Parathyroid adenoma (tissue), 2 donors: ENCODE results near the gene ADI1.

Experiments used
- H2AFZ ChIP-seq: fragments of 300-600 bp; sonication (generic); one replicate; pipeline ENCODE4 v1.7.0; 2017; ENCODE audit warnings: antibody characterized with exemption, mild to moderate bottlenecking
- H3K27ac ChIP-seq: fragments of 300-600 bp; sonication (generic); one replicate; pipeline ENCODE4 v1.7.0; 2017
- H3K27me3 ChIP-seq: fragments of 300-600 bp; sonication (generic); one replicate; pipeline ENCODE4 v1.7.0; 2017; ENCODE audit warnings: low read length; ENCODE audit not compliant: control insufficient read depth, insufficient read depth
- H3K36me3 ChIP-seq: fragments of 300-600 bp; sonication (generic); one replicate; pipeline ENCODE4 v1.7.0; 2017; ENCODE audit warnings: low read length; ENCODE audit not compliant: control insufficient read depth, insufficient read depth
- H3K4me1 ChIP-seq: fragments of 300-600 bp; sonication (generic); one replicate; pipeline ENCODE4 v1.7.0; 2017; ENCODE audit warnings: control low read depth
- H3K4me2 ChIP-seq: fragments of 300-600 bp; sonication (generic); one replicate; pipeline ENCODE4 v1.7.0; 2017; ENCODE audit warnings: low read length
- H3K4me3 ChIP-seq: fragments of 300-600 bp; sonication (generic); one replicate; pipeline ENCODE4 v1.7.0; 2017; ENCODE audit warnings: low read depth, low read length
- H3K79me2 ChIP-seq: fragments of 300-600 bp; sonication (generic); one replicate; pipeline ENCODE4 v1.7.0; 2017; ENCODE audit warnings: control low read depth
- H3K9ac ChIP-seq: fragments of 300-600 bp; sonication (generic); one replicate; pipeline ENCODE4 v1.7.0; 2017; ENCODE audit warnings: mild to moderate bottlenecking
- H3K9me3 ChIP-seq: fragments of 300-600 bp; sonication (generic); one replicate; pipeline ENCODE4 v1.7.0; 2017; ENCODE audit warnings: low read length; ENCODE audit not compliant: control insufficient read depth
- CTCF ChIP-seq: fragments of 300-600 bp; sonication (generic); IDR thresholded peaks from one replicate; pipeline ENCODE4 v1.7.0; 2017; ENCODE audit warnings: antibody characterized with exemption, mild to moderate bottlenecking
- donor health status: primary hyperparathyroidism.

ADI1 gene

GRCh38 chr2:3479430-3480320 lies 39.7 kb downstream of the ADI1 start:
- Histone ChIP-seq H2AFZ (no peak overlapping the region), H3K9me3 (no peaks in the 10 kb centered on the region), H3K4me1 (no peaks in the 10 kb centered on the region), H3K27ac (no peak overlapping the region), H3K36me3 (no peaks in the 10 kb centered on the region), H3K79me2 (peaks cover 2% of the 10 kb centered on the region), H3K4me2 (no peak overlapping the region), H3K9ac (no peak overlapping the region), H3K4me3 (no peak overlapping the region), H3K27me3 (no peaks in the 10 kb centered on the region)
- TF ChIP-seq CTCF = no peak

- Histone ChIP-seq H3K9ac (no peak overlapping the region), H3K79me2 (peaks cover 2% of the 10 kb centered on the region), H3K36me3 (no peaks in the 10 kb centered on the region), H3K4me2 (no peak overlapping the region), H3K27ac (no peak overlapping the region), H2AFZ (no peak overlapping the region), H3K4me1 (no peaks in the 10 kb centered on the region), H3K9me3 (no peaks in the 10 kb centered on the region), H3K27me3 (no peaks in the 10 kb centered on the region), H3K4me3 (no peak overlapping the region)
- no peak for TF ChIP-seq CTCF
Observed at GRCh38 chr2:3478846-3479385, 40.4 kb downstream of the ADI1 start.

- Histone ChIP-seq H3K9ac (no peak overlapping the region), H3K27ac (no peak overlapping the region), H2AFZ (no peak overlapping the region), H3K4me3 (no peak overlapping the region), H3K79me2 (peaks cover 2% of the 10 kb centered on the region), H3K4me1 (no peaks in the 10 kb centered on the region), H3K4me2 (no peak overlapping the region), H3K9me3 (no peaks in the 10 kb centered on the region), H3K27me3 (no peaks in the 10 kb centered on the region), H3K36me3 (no peaks in the 10 kb centered on the region)
- no peak for TF ChIP-seq CTCF
Observed at GRCh38 chr2:3476985-3477327, 42.4 kb downstream of the ADI1 start.

- H3K9ac ChIP-seq = no peak overlapping the region
- no peak for TF ChIP-seq CTCF
- peaks cover 2% of the 10 kb centered on the region for H3K4me1 ChIP-seq
- peaks cover 2% of the 10 kb centered on the region for H3K79me2 ChIP-seq
- no peak overlapping the region for H3K4me2 ChIP-seq
- H3K9me3 ChIP-seq = no peaks in the 10 kb centered on the region
- no peaks in the 10 kb centered on the region for H3K36me3 ChIP-seq
- H3K4me3 ChIP-seq = no peak overlapping the region
- no peak overlapping the region for H2AFZ ChIP-seq
- H3K27ac ChIP-seq = no peak overlapping the region
- H3K27me3 ChIP-seq = no peaks in the 10 kb centered on the region
Observed at GRCh38 chr2:3476321-3476984, 42.9 kb downstream of the ADI1 start.
